Upper lobe of left lung (tissue), 6 donors: ENCODE results near the gene CDADC1. TPM values are rescaled to one million over a fixed set of nuclear protein-coding genes. Genes with fewer than 3 reads are reported as not detected.

Source experiments
- ATAC-seq, 2 donors: fragments of 200-7000 bp; cut with Tn5 transposase; one replicate each; pipeline ENCODE4 v1.9.1; 2022; ENCODE audit warnings: mild to moderate bottlenecking in 2 of 2, moderate library complexity in 2 of 2; ENCODE audit not compliant: low FRiP score in 2 of 2
- DNase-seq, 2 donors: peaks; one replicate each; pipeline ENCODE4 v3.0.0-alpha.2; 2019 to 2020
- H3K27ac ChIP-seq, 4 donors: fragments of 200-600 bp; sonication (generic); one replicate each; pipeline ENCODE4 v1.5.1; 2016 to 2019
- H3K27me3 ChIP-seq, 4 donors: fragments of 200-600 bp; sonication (generic); one replicate each; pipeline ENCODE4 v1.5.1; 2017 to 2019
- H3K36me3 ChIP-seq, 4 donors: fragments of 200-600 bp; sonication (generic); one replicate each; pipeline ENCODE4 v1.5.1; 2016 to 2019
- H3K4me1 ChIP-seq, 4 donors: fragments of 200-600 bp; sonication (generic); one replicate each; pipeline ENCODE4 v1.5.1; 2018 to 2019
- H3K4me3 ChIP-seq, 4 donors: fragments of 200-600 bp; sonication (generic); one replicate each; pipeline ENCODE4 v1.5.1; 2017 to 2019; ENCODE audit warnings: mild to moderate bottlenecking in 2 of 4, moderate library complexity in 1 of 4
- H3K9me3 ChIP-seq, 4 donors: fragments of 200-600 bp; sonication (generic); one replicate each; pipeline ENCODE4 v1.5.1; 2018 to 2019
- EP300 ChIP-seq, 4 donors: sonication (generic); formaldehyde crosslinking; IDR thresholded peaks; one replicate each; pipeline ENCODE4 v1.5.1; 2017; ENCODE audit warnings: antibody characterized with exemption in 4 of 4, control low read depth in 2 of 4
- POLR2A ChIP-seq, 4 donors: fragments of 450-650 bp; IDR thresholded peaks; one replicate each; pipeline ENCODE4 v1.5.1; 2016 to 2017; ENCODE audit warnings: antibody characterized with exemption in 4 of 4, mild to moderate bottlenecking in 2 of 4
- POLR2AphosphoS5 ChIP-seq, 2 donors: sonication (generic); formaldehyde crosslinking; IDR thresholded peaks; one replicate each; pipeline ENCODE4 v1.5.1; 2017; ENCODE audit warnings: antibody characterized with exemption in 2 of 2
- WGBS, 2 donors: methylation state at CpG; one replicate each; pipeline ENCODE4 v1.1.5; 2017 to 2018; 5-methylcytosine and 5-hydroxymethylcytosine counted together
- total RNA-seq, 6 donors: library from RNA; depleted of rRNA in 4 of 6; stranded (reverse); fragments of >200 nt in 4 of 6; gene quantifications; one replicate each; pipeline versions ENCODE4 v1.1.0 to v1.2.1, GENCODE V29; 2016 to 2021
- TF ChIP-seq, protein P1 (sequence below), 6 experiments: fragments of 450-650 bp in 4 of 6; fragments of 200-600 bp in 2 of 6; sonication (generic) in 2 of 6; IDR thresholded peaks; one replicate each; pipeline ENCODE4 v1.5.1; 2016 to 2019; ENCODE audit warnings: antibody characterized with exemption in 6 of 6
- donor health status: DM: no; HTN: no; CAD: no; lungs with moderate emphysema.
- donor health status: DM: no; HTN: yes; CAD: no; lungs with severe emphysema.

The CDADC1 gene
- total RNA-seq, 6 donors from 2014 or later, result 4.2 to 16.4 (median 10.6) TPM

DNA sequence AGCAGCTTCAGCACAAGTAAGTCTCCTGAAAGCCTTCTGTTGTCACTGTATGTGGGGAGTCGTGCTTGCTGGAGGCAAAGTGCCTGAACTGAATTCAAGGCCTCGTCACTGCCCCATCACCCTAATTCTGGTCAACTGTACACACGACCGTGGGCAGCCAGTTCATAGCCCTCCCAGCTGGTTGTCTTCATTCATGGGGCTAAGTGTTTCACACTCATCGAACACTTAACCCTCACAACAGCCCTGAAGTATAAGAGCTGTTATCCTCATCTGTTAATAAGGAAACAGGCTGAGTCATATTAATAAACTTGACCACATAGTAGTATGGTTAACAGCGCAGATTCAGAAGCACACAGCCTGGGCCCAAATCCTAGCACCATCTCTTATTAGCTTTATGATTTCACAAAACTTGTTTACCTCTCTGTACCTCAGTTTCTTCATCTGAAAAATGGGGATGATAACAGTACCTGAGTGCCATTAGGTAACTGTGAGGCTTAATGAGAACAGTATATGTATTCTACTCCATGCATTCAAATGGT is 66.7 kb downstream of the CDADC1 start:
- Histone ChIP-seq H3K27ac (peak overlapping the region; percentile 38 to 74 (median 66)), H3K4me1 (peaks cover 13 to 19% (median 15%) of the 10 kb centered on the region in 4 donors), H3K36me3 (peaks cover 0 to 5% (median 0%) of the 10 kb centered on the region in 4 donors), H3K27me3 (no peaks in the 10 kb centered on the region), H3K4me3 (no peak overlapping the region), H3K9me3 (no peaks in the 10 kb centered on the region)
- 57 to 69% methylated on average over 6 of the region's 6 CpGs for WGBS, 2 donors
- TF ChIP-seq EP300 (IDR thresholded peaks at IDR 0.05), result no peak
- TF ChIP-seq POLR2A (IDR thresholded peaks at IDR 0.05), result no peak
- no peak for TF ChIP-seq POLR2AphosphoS5 (IDR thresholded peaks at IDR 0.05)
- TF ChIP-seq, protein P1, sequence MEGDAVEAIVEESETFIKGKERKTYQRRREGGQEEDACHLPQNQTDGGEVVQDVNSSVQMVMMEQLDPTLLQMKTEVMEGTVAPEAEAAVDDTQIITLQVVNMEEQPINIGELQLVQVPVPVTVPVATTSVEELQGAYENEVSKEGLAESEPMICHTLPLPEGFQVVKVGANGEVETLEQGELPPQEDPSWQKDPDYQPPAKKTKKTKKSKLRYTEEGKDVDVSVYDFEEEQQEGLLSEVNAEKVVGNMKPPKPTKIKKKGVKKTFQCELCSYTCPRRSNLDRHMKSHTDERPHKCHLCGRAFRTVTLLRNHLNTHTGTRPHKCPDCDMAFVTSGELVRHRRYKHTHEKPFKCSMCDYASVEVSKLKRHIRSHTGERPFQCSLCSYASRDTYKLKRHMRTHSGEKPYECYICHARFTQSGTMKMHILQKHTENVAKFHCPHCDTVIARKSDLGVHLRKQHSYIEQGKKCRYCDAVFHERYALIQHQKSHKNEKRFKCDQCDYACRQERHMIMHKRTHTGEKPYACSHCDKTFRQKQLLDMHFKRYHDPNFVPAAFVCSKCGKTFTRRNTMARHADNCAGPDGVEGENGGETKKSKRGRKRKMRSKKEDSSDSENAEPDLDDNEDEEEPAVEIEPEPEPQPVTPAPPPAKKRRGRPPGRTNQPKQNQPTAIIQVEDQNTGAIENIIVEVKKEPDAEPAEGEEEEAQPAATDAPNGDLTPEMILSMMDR (IDR thresholded peaks at IDR 0.05), result no peak
- ATAC-seq (peak; percentile 15 to 54), DNase-seq (no peak)

DNA sequence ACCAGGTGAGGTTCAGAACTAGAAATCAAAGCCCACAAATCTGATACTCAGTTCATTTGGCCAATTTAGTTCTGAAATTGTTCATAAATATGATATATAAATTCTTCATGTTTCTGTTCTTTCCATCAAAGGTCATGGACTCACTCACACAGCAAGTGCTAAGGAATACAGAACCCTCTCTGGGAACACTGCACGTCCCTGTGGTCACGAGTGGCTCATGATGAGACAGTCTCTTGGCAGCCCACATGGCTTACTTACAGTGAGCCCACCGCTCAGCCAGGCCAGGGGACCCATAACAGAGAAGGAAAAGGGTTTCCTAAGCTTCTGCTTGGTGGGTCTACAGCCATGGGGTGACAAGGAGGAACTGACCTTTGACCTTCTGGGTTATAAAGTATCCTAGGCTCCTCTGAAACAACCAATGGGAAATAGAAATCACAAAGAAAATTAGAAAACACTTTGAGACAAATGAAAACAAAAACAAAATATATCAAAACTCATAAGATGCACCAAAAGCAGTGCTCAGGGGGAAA is 67.4 kb downstream of the CDADC1 start:
- H3K9me3 ChIP-seq, result no peaks in the 10 kb centered on the region
- no peak for DNase-seq
- WGBS, 2 donors, result 90 to 91% methylated on average over 3 of the region's 3 CpGs
- peaks cover 13 to 19% (median 15%) of the 10 kb centered on the region in 4 donors for H3K4me1 ChIP-seq
- peak overlapping the region in 2 of 4 donors; percentile 62 to 74 for H3K27ac ChIP-seq
- H3K4me3 ChIP-seq, result no peak overlapping the region
- peaks cover 0 to 2% (median 0%) of the 10 kb centered on the region in 4 donors for H3K36me3 ChIP-seq
- no peak for TF ChIP-seq POLR2A (IDR thresholded peaks at IDR 0.05)
- TF ChIP-seq, protein P1 (IDR thresholded peaks at IDR 0.05), result no peak
- no peak for TF ChIP-seq POLR2AphosphoS5 (IDR thresholded peaks at IDR 0.05)
- no peak for TF ChIP-seq EP300 (IDR thresholded peaks at IDR 0.05)
- no peaks in the 10 kb centered on the region for H3K27me3 ChIP-seq
- ATAC-seq, result no peak

DNA sequence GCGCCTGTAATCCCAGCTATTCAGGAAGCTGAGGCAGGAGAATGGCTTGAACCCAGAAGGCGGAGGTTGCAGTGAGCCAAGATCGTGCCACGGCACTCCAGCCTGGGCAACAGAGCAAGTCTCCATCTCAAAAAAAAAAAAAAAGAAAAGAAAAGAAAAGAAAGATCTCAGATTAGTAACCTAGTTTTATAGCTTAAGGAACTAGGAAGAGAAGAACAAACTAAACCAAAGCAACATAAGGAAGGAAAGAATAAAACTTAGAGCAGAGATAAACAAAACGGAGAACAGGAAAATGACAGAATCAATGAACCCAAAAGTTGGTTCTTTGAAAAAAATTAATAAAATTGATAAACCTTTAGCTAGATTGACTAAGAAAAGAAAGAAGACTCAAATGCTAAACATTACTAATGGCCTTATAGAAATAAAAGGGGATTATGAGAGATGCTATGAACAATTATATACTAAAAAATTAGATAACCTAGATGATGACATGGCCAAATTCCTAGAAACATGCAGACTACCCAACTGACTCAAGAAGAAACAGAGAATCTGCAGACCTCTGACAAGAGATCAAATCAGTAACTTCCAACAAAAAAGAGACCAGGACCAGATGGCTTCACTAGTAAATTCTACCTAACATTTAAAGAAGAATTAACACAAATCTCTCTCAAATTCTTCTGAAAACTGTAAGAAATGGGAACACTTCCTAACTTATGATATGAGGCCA is 68.2 kb downstream of the CDADC1 start:
- TF ChIP-seq POLR2AphosphoS5 (IDR thresholded peaks at IDR 0.05) (no peak), POLR2A (IDR thresholded peaks at IDR 0.05) (no peak), EP300 (IDR thresholded peaks at IDR 0.05) (no peak)
- TF ChIP-seq, protein P1 (IDR thresholded peaks at IDR 0.05), result no peak
- H3K9me3 ChIP-seq, result no peaks in the 10 kb centered on the region
- 97 to 98% methylated on average over 5 of the region's 5 CpGs for WGBS, 2 donors

DNA sequence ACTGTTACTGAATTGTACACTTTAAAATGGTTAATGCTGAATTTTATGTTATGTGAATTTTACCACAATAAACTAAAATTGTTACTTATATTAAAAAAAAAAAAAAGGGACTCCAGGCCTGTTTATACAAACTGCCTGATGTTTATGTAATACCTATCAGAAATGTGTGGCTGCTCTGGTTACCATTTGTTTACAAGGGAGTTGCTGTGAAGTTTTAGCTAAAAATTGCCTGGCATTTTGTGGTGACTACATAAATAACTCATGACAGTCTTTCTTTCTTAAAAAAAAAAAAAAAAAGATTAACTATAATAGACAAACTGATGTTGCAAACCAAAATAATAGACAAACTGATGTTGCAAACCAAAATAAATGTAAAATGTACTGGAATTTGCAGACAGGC is 71.8 kb downstream of the CDADC1 start:
- ATAC-seq (no peak), DNase-seq (no peak)
- Histone ChIP-seq H3K9me3 (no peaks in the 10 kb centered on the region), H3K27me3 (no peaks in the 10 kb centered on the region), H3K4me3 (no peak overlapping the region), H3K36me3 (no peaks in the 10 kb centered on the region), H3K27ac (peak overlapping the region in 1 of 4 donors; percentile 37), H3K4me1 (peaks cover under 1 to 8% (median 5%) of the 10 kb centered on the region in 4 donors)
- TF ChIP-seq, protein P1 (IDR thresholded peaks at IDR 0.05), result no peak
- TF ChIP-seq POLR2AphosphoS5 (IDR thresholded peaks at IDR 0.05) (no peak), EP300 (IDR thresholded peaks at IDR 0.05) (no peak), POLR2A (IDR thresholded peaks at IDR 0.05) (no peak)

More for the DNA sequence above, 68.2 kb downstream of the CDADC1 start:
- ATAC-seq (no peak), DNase-seq (no peak)
- H3K27ac ChIP-seq, result no peak overlapping the region
- H3K4me1 ChIP-seq, result peaks cover 13 to 19% (median 17%) of the 10 kb centered on the region in 4 donors
- H3K4me3 ChIP-seq, result no peak overlapping the region
- H3K36me3 ChIP-seq, result no peaks in the 10 kb centered on the region
- no peaks in the 10 kb centered on the region for H3K27me3 ChIP-seq
